Colonic mucosa (tissue), 4 donors: Measurements from ENCODE around the gene CALML3. TPM values are rescaled to one million over a fixed set of nuclear protein-coding genes. Genes with fewer than 3 reads are reported as not detected.

Experiments
- DNase-seq: peaks from one replicate; pipeline ENCODE4 v3.0.0-alpha.2; 2020
- H3K27ac ChIP-seq: fragments of 200-600 bp; one replicate; pipeline ENCODE4 v1.8.0; 2021
- H3K27me3 ChIP-seq: fragments of 200-600 bp; one replicate; pipeline ENCODE4 v1.8.0; 2021
- H3K36me3 ChIP-seq: fragments of 200-600 bp; one replicate; pipeline ENCODE4 v1.8.0; 2021
- H3K4me1 ChIP-seq: fragments of 200-600 bp; one replicate; pipeline ENCODE4 v1.8.0; 2021; ENCODE audit warnings: mild to moderate bottlenecking
- H3K4me3 ChIP-seq: fragments of 200-600 bp; one replicate; pipeline ENCODE4 v1.8.0; 2021
- H3K9ac ChIP-seq, 2 donors: one replicate each; pipeline ENCODE4 v1.7.0; 2013; ENCODE audit warnings: control low read depth in 2 of 2, low read depth in 2 of 2, low read length in 2 of 2
- H3K9me3 ChIP-seq: fragments of 200-600 bp; one replicate; pipeline ENCODE4 v1.8.0; 2021
- CTCF ChIP-seq: fragments of 200-600 bp; IDR thresholded peaks from one replicate; pipeline ENCODE4 v1.8.0; 2022; ENCODE audit warnings: antibody characterized with exemption, mild to moderate bottlenecking
- intact Hi-C: fragments of 100-400 bp; cut with DNase I; formaldehyde crosslinking; loops from one replicate; pipeline ENCODE4 v1.14.1; 2022
- total RNA-seq, 2 donors: library from RNA; stranded (reverse); fragmentation: NEBNext Ultra II Directional in 1 of 2; extraction: Animal tissue kit (Norgen Biotek cat#: 25700) in 1 of 2; gene quantifications; one replicate each; pipeline ENCODE4 v1.2.1, GENCODE V29; 2021
- donor health status: healthy.
- donor health status: DM: no; HTN: no; CAD: no.
- donor health status: DM: no; HTN: no; CAD: no.

Gene CALML3
- total RNA-seq, 2 donors from 2014 or later = 0.11 to 0.40 TPM

- no peak for DNase-seq
- Histone ChIP-seq H3K4me3 (no peak overlapping the region), H3K27me3 (no peaks in the 10 kb centered on the region), H3K9me3 (no peaks in the 10 kb centered on the region), H3K9ac (no peak overlapping the region), H3K27ac (no peak overlapping the region), H3K36me3 (no peaks in the 10 kb centered on the region), H3K4me1 (no peaks in the 10 kb centered on the region)
- intact Hi-C loops = no loop called here
- no peak for TF ChIP-seq CTCF
Observed at GRCh38 chr10:5478694-5479305, 46.0 kb upstream of the CALML3 start.

DNA sequence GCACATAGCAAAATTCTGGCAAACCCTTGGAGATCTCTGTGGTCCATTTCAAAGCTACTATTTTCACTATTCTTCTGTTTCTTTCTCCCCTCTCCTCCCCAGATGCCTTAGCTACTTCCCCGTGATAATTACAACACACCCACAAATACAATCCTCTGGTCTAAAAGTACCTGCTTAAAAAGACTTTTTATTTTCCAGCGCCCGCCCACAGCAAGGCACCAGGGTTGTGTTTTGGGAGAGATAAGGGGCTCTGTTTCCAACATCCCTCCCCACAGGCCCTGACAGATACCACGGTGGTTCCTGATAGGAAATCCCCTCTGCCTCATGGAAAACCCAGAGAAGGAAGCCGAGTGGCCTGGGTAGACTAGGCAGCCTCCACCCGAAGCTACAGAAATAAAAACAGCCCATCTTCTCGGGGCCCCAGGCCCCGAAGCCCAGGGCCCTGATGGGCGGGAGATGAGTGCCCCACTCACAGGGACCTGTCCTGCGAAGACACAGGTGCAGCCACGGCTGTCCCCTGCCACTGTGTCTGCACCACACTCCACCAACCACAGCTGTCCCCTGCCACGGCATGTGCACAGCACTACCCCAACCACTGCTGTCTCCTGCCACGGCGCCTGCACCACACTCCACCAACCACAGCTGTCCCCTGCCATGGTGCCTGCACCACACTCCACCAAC lies 45.1 kb upstream of the CALML3 start:
- no peak for TF ChIP-seq CTCF
- Histone ChIP-seq H3K36me3 (no peaks in the 10 kb centered on the region), H3K27me3 (no peaks in the 10 kb centered on the region), H3K27ac (no peak overlapping the region), H3K9me3 (no peaks in the 10 kb centered on the region), H3K9ac (no peak overlapping the region), H3K4me3 (no peak overlapping the region), H3K4me1 (no peaks in the 10 kb centered on the region)
- no peak for DNase-seq
- intact Hi-C loops = no loop called here

DNA sequence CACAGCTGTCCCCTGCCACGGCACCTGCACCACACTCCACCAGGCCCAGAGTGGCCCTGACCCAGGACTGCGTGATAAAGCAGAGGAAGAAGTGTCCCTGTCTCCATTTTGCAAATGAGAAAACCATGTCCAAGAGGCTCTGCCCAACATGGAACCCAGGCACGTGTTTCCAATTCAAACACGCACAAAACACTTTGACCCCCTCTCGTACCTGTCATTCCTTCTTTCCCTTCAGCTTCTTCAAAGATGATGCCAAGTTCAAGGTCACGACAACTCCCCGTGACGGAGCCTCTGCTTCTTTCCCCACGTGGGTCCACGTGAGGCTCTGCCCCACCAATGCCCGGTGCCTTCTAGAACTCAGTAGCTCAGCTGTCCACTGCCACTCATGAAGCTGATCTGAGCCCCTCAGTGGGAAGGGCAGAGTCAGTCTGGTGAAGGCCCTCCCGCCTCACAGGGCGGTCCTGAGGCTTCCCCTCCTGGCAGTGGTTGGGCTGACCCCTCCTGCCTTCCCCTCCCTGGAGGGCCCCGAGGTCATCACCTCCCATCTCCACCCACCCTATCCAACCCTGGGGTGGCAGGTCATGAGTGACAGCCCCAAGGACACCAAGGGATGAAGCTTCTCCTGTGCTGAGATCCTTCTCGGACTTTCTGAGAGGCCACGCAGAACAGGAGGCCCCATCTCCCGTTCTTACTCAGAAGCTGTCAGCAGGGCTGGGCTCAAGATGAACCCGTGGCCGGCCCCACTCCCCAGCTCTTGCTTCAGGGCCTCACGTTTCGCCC lies 44.4 kb upstream of the CALML3 start:
- Histone ChIP-seq H3K4me3 (no peak overlapping the region), H3K27ac (no peak overlapping the region), H3K4me1 (no peaks in the 10 kb centered on the region), H3K36me3 (no peaks in the 10 kb centered on the region), H3K9ac (no peak overlapping the region), H3K9me3 (no peaks in the 10 kb centered on the region), H3K27me3 (no peaks in the 10 kb centered on the region)
- intact Hi-C loops = no loop called here
- no peak for DNase-seq
- no peak for TF ChIP-seq CTCF

GRCh38 chr10:5481121-5481520 lies 43.6 kb upstream of the CALML3 start:
- H3K27ac ChIP-seq = no peak overlapping the region
- H3K36me3 ChIP-seq = no peaks in the 10 kb centered on the region
- DNase-seq = no peak
- no peaks in the 10 kb centered on the region for H3K9me3 ChIP-seq
- no peaks in the 10 kb centered on the region for H3K27me3 ChIP-seq
- no peak for TF ChIP-seq CTCF
- no peak overlapping the region for H3K9ac ChIP-seq
- no peaks in the 10 kb centered on the region for H3K4me1 ChIP-seq
- intact Hi-C loops = no loop called here
- no peak overlapping the region for H3K4me3 ChIP-seq

- H3K4me3 ChIP-seq = no peak overlapping the region
- no peaks in the 10 kb centered on the region for H3K36me3 ChIP-seq
- DNase-seq = no peak
- H3K4me1 ChIP-seq = no peaks in the 10 kb centered on the region
- no peak for TF ChIP-seq CTCF
- no peaks in the 10 kb centered on the region for H3K27me3 ChIP-seq
- intact Hi-C loops = no loop called here
- no peaks in the 10 kb centered on the region for H3K9me3 ChIP-seq
- H3K9ac ChIP-seq = no peak overlapping the region
- no peak overlapping the region for H3K27ac ChIP-seq
Observed at GRCh38 chr10:5482016-5482415, 42.7 kb upstream of the CALML3 start.
